GM23338 (cell line): Measurements from ENCODE around the gene HSPA12A. TPM values are rescaled to one million over a fixed set of nuclear protein-coding genes. Genes with fewer than 3 reads are reported as not detected.

Source experiments
- ATAC-seq: fragments of 200-7000 bp; cut with Tn5 transposase; 3 replicates; pipeline ENCODE4 v1.9.1; 2020
- DNase-seq: peaks from one replicate; pipeline ENCODE4 v3.0.0-alpha.2; 2015; ENCODE audit warnings: low spot score
- H2AFZ ChIP-seq: fragments of 200-600 bp; sonication (generic); 2 replicates; pipeline ENCODE4 v1.8.0; 2016; ENCODE audit warnings: antibody characterized with exemption, mild to moderate bottlenecking, moderate library complexity
- H3F3A ChIP-seq: fragments of 200-600 bp; sonication (generic); replicated peaks from 2 replicates; pipeline ENCODE4 v1.8.0; 2017; ENCODE audit warnings: antibody characterized with exemption, mixed run types, low read depth
- H3K27ac ChIP-seq: fragments of 200-600 bp; sonication (generic); 2 replicates; pipeline ENCODE4 v1.6.1; 2016; ENCODE audit warnings: low read depth
- H3K27me3 ChIP-seq: fragments of 200-600 bp; sonication (generic); 2 replicates; pipeline ENCODE4 v1.8.0; 2016; ENCODE audit warnings: mild to moderate bottlenecking, mixed run types, moderate library complexity; ENCODE audit not compliant: insufficient read depth
- H3K36me3 ChIP-seq: fragments of 200-600 bp; sonication (generic); 2 replicates; pipeline ENCODE4 v1.8.0; 2016; ENCODE audit warnings: mild to moderate bottlenecking; ENCODE audit not compliant: insufficient read depth
- H3K4me1 ChIP-seq: fragments of 200-600 bp; sonication (generic); 2 replicates; pipeline ENCODE4 v1.8.0; 2016; ENCODE audit warnings: mild to moderate bottlenecking, moderate library complexity; ENCODE audit not compliant: insufficient read depth
- H3K4me2 ChIP-seq: fragments of 200-600 bp; sonication (generic); 2 replicates; pipeline ENCODE4 v1.7.1; 2017; ENCODE audit warnings: mixed run types
- H3K4me3 ChIP-seq: fragments of 200-600 bp; sonication (generic); 2 replicates; pipeline ENCODE4 v1.6.1; 2016; ENCODE audit warnings: mixed run types
- H3K79me2 ChIP-seq: fragments of 200-600 bp; sonication (generic); replicated peaks from 2 replicates; pipeline ENCODE4 v1.8.0; 2017; ENCODE audit warnings: mild to moderate bottlenecking; ENCODE audit not compliant: insufficient read depth
- H3K9me2 ChIP-seq: fragments of 200-600 bp; sonication (generic); 2 replicates; pipeline ENCODE4 v1.8.0; 2017; ENCODE audit not compliant: insufficient read depth
- H4K20me1 ChIP-seq: fragments of 200-600 bp; sonication (generic); replicated peaks from 2 replicates; pipeline ENCODE4 v1.8.0; 2017; ENCODE audit warnings: mild to moderate bottlenecking; ENCODE audit not compliant: insufficient read depth
- H3K27ac Mint-ChIP-seq: 2 replicates; pipeline ENCODE4 v1.8.0; 2020; ENCODE audit warnings: inconsistent platforms, mild to moderate bottlenecking, moderate library complexity, mixed read lengths
- H3K27me3 Mint-ChIP-seq: 3 replicates; pipeline ENCODE4 v1.8.0; 2022; ENCODE audit warnings: low read depth, mild to moderate bottlenecking, moderate library complexity, mixed read lengths, inconsistent platforms; ENCODE audit not compliant: insufficient read depth, poor library complexity
- H3K36me3 Mint-ChIP-seq: 3 replicates; pipeline ENCODE4 v1.8.0; 2021; ENCODE audit warnings: low read depth, mild to moderate bottlenecking, inconsistent platforms, moderate library complexity, mixed read lengths
- H3K4me1 Mint-ChIP-seq: 3 replicates; pipeline ENCODE4 v1.8.0; 2020; ENCODE audit warnings: mild to moderate bottlenecking, inconsistent platforms, mixed read lengths
- H3K4me3 Mint-ChIP-seq: 3 replicates; pipeline ENCODE4 v1.8.0; 2021; ENCODE audit warnings: moderate library complexity, mild to moderate bottlenecking, inconsistent platforms, mixed read lengths
- H3K9me3 Mint-ChIP-seq: 3 replicates; pipeline ENCODE4 v1.8.0; 2020; ENCODE audit warnings: moderate library complexity, mild to moderate bottlenecking, inconsistent platforms, mixed read lengths
- CREB1 ChIP-seq: fragments of 250-450 bp; sonication (Bioruptor Pico); IDR thresholded peaks from 2 replicates; pipeline ENCODE4 v1.5.0; 2020; ENCODE audit warnings: low read depth, mild to moderate bottlenecking, moderate library complexity
- CTCF ChIP-seq, 2 experiments: fragments of 200-600 bp in 1 of 2; sonication (generic) in 1 of 2; conservative IDR thresholded peaks; 2 replicates each; pipeline versions ENCODE4 v1.5.1 to v1.6.1; 2016 to 2017; ENCODE audit warnings: antibody characterized with exemption in 2 of 2, low read depth in 2 of 2, mild to moderate bottlenecking in 2 of 2, moderate library complexity in 1 of 2
- EZH2 ChIP-seq: fragments of 200-600 bp; sonication (generic); IDR thresholded peaks from one replicate; pipeline ENCODE4 v1.8.0; 2017; ENCODE audit warnings: antibody characterized with exemption, mild to moderate bottlenecking, low read depth; ENCODE audit not compliant: unreplicated experiment
- EZH2phosphoT487 ChIP-seq: fragments of 200-600 bp; sonication (generic); IDR thresholded peaks from one replicate; pipeline ENCODE4 v1.8.1; 2018; ENCODE audit warnings: antibody characterized with exemption; ENCODE audit not compliant: unreplicated experiment
- NANOG ChIP-seq: IDR thresholded peaks from 2 replicates; pipeline ENCODE4 v1.6.1; 2016; ENCODE audit warnings: antibody characterized with exemption, borderline replicate concordance
- POLR2AphosphoS5 ChIP-seq: IDR thresholded peaks from 2 replicates; pipeline ENCODE4 v1.6.1; 2016; ENCODE audit warnings: antibody characterized with exemption, low read depth
- REST ChIP-seq: IDR thresholded peaks from one replicate; pipeline ENCODE4 v1.6.1; 2018; ENCODE audit warnings: antibody characterized with exemption; ENCODE audit not compliant: unreplicated experiment
- STAT1 ChIP-seq: IDR thresholded peaks from one replicate; pipeline ENCODE4 v1.6.1; 2016; ENCODE audit warnings: antibody characterized with exemption; ENCODE audit not compliant: unreplicated experiment
- ZNF331 ChIP-seq: fragments of 250-450 bp; sonication (Bioruptor Pico); IDR thresholded peaks from 2 replicates; pipeline ENCODE4 v1.5.0; 2020; ENCODE audit warnings: low read depth, mild to moderate bottlenecking, moderate library complexity
- polyA plus RNA-seq: library from polyadenylated mRNA; unstranded; fragments of >200 nt; fragmentation: Nextera tagmentation; extraction: Ambion mirVana; gene quantifications from 2 replicates; pipeline ENCODE4 v1.2.1, GENCODE V29; 2016
- total RNA-seq: library from RNA; depleted of rRNA; stranded (reverse); fragments of >200 nt; shearing (Covaris generic); gene quantifications from 2 replicates; pipeline ENCODE4 v1.2.3, GENCODE V29; 2014

The HSPA12A gene
- total and polyA plus RNA-seq, 2 experiments from 2014 or later = 4.4 to 6.3 TPM

- TF ChIP-seq CTCF (conservative IDR thresholded peaks at IDR 0.05; ENCODE audit: low read depth in 2 of 2) (no peak), POLR2AphosphoS5 (no peak)
Measured at GRCh38 chr10:116636385-116636784, 106.0 kb downstream of the HSPA12A start (continued).

- H3K4me2 ChIP-seq = no peak overlapping the region
- H3K27me3 ChIP-seq = no peaks in the 10 kb centered on the region
- Mint-ChIP-seq H3K4me3 (no peak overlapping the region), H3K27ac (no peak overlapping the region), H3K27me3 (no peaks in the 10 kb centered on the region), H3K9me3 (no peaks in the 10 kb centered on the region; the same call in 2 of the 3 replicates), H3K4me1 (no peaks in the 10 kb centered on the region), H3K36me3 (no peaks in the 10 kb centered on the region)
- H3K9me2 ChIP-seq = no peaks in the 10 kb centered on the region
- DNase-seq = no peak
- no peaks in the 10 kb centered on the region for H4K20me1 ChIP-seq
- H3F3A ChIP-seq = 0 out of 2 replicates have a peak, but pooled peaks cover 2% of the 10 kb centered on the region
- no peak overlapping the region for H3K4me3 ChIP-seq
- H3K79me2 ChIP-seq = no peaks in the 10 kb centered on the region
- H3K36me3 ChIP-seq = no peaks in the 10 kb centered on the region
- TF ChIP-seq STAT1 = no peak
- TF ChIP-seq EZH2 = no peak
- no peak for TF ChIP-seq ZNF331 (CRISPR knock-in tag)
- no peak for TF ChIP-seq CTCF (conservative IDR thresholded peaks at IDR 0.05; ENCODE audit: low read depth in 2 of 2)
- TF ChIP-seq EZH2phosphoT487 = no peak
- TF ChIP-seq CREB1 (CRISPR knock-in tag) = no peak
- H3K27ac ChIP-seq = no peak overlapping the region
- peak overlapping the region; percentile 95 for H2AFZ ChIP-seq
- ATAC-seq = no peak
- no peaks in the 10 kb centered on the region for H3K4me1 ChIP-seq
Measured at GRCh38 chr10:116634126-116634975, 108.0 kb downstream of the HSPA12A start.

- no peaks in the 10 kb centered on the region for H3K27me3 Mint-ChIP-seq
- no peaks in the 10 kb centered on the region for H3K9me2 ChIP-seq
- no peak overlapping the region for H3K27ac ChIP-seq
- H3K4me1 ChIP-seq = no peaks in the 10 kb centered on the region
- no peak overlapping the region for H2AFZ ChIP-seq
- H3K4me2 ChIP-seq = no peak overlapping the region
- no peaks in the 10 kb centered on the region for H3K79me2 ChIP-seq
- no peaks in the 10 kb centered on the region for H3K27me3 ChIP-seq
- H3K36me3 Mint-ChIP-seq = no peaks in the 10 kb centered on the region
- no peak overlapping the region for H3K4me3 Mint-ChIP-seq
- H3F3A ChIP-seq = 0 out of 2 replicates have a peak, but pooled peaks cover 2% of the 10 kb centered on the region
- no peak overlapping the region for H3K4me3 ChIP-seq
- no peaks in the 10 kb centered on the region for H3K36me3 ChIP-seq
- DNase-seq (no peak), ATAC-seq (no peak)
- no peaks in the 10 kb centered on the region for H3K4me1 Mint-ChIP-seq
- no peak overlapping the region for H3K27ac Mint-ChIP-seq
- H4K20me1 ChIP-seq = no peaks in the 10 kb centered on the region
- no peaks in the 10 kb centered on the region; the same call in 2 of the 3 replicates for H3K9me3 Mint-ChIP-seq
- TF ChIP-seq NANOG (no peak), POLR2AphosphoS5 (no peak), EZH2phosphoT487 (no peak), ZNF331 (CRISPR knock-in tag) (no peak), REST (no peak), STAT1 (no peak)
Measured at GRCh38 chr10:116633216-116633600, 109.2 kb downstream of the HSPA12A start.
